Measurements from ENCODE around the gene KANTR. TPM values are rescaled to one million over a fixed set of nuclear protein-coding genes. Genes with fewer than 3 reads are reported as not detected.

Gene KANTR
- 7.1 TPM for polyA plus RNA-seq (2012; ENCODE audit: insufficient read depth, insufficient read length, low read depth)

- Histone ChIP-seq H3K36me3 (no peaks in the 10 kb centered on the region), H3K9me3 (no peaks in the 10 kb centered on the region), H3K4me1 (no peaks in the 10 kb centered on the region), H3K27me3 (no peaks in the 10 kb centered on the region), H3K4me3 (ENCODE audit: low read depth, low read length) (peak within 1 kb of the TSS; percentile 75)
- peak; percentile 89 for DNase-seq
- TF ChIP-seq, protein P1, sequence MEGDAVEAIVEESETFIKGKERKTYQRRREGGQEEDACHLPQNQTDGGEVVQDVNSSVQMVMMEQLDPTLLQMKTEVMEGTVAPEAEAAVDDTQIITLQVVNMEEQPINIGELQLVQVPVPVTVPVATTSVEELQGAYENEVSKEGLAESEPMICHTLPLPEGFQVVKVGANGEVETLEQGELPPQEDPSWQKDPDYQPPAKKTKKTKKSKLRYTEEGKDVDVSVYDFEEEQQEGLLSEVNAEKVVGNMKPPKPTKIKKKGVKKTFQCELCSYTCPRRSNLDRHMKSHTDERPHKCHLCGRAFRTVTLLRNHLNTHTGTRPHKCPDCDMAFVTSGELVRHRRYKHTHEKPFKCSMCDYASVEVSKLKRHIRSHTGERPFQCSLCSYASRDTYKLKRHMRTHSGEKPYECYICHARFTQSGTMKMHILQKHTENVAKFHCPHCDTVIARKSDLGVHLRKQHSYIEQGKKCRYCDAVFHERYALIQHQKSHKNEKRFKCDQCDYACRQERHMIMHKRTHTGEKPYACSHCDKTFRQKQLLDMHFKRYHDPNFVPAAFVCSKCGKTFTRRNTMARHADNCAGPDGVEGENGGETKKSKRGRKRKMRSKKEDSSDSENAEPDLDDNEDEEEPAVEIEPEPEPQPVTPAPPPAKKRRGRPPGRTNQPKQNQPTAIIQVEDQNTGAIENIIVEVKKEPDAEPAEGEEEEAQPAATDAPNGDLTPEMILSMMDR (IDR thresholded peaks at IDR 0.05; ENCODE audit: low read depth, low read length): no peak
These were observed at the start of gene KANTR for GRCh38 chrX:53093748-53094581. KANTR (plus strand) TSS chrX:53094142; CDS start chrX:53124273, 30,131 bp downstream.

- no peaks in the 10 kb centered on the region for H3K9me3 ChIP-seq
- H3K27me3 ChIP-seq: no peaks in the 10 kb centered on the region
- no peak for DNase-seq
- H3K4me1 ChIP-seq: 0 out of 2 replicates have a peak, but pooled peaks cover 6% of the 10 kb centered on the region
- H3K36me3 ChIP-seq: no peaks in the 10 kb centered on the region
- no peak overlapping the region for H3K4me3 ChIP-seq (ENCODE audit: low read depth, low read length)
- TF ChIP-seq, protein P1 (IDR thresholded peaks at IDR 0.05; ENCODE audit: low read depth, low read length): no peak
These were observed 48.9 kb upstream of the KANTR start for GRCh38 chrX:53044995-53045394.

- no peaks in the 10 kb centered on the region for H3K9me3 ChIP-seq
- H3K4me1 ChIP-seq: 0 out of 2 replicates have a peak, but pooled peaks cover 6% of the 10 kb centered on the region
- H3K27me3 ChIP-seq: no peaks in the 10 kb centered on the region
- H3K4me3 ChIP-seq (ENCODE audit: low read depth, low read length): no peak overlapping the region
- no peaks in the 10 kb centered on the region for H3K36me3 ChIP-seq
- TF ChIP-seq, protein P1 (IDR thresholded peaks at IDR 0.05; ENCODE audit: low read depth, low read length): peak; percentile 59
- peak; percentile 40 for DNase-seq
These were observed 46.7 kb upstream of the KANTR start for GRCh38 chrX:53047228-53047627.

DNA sequence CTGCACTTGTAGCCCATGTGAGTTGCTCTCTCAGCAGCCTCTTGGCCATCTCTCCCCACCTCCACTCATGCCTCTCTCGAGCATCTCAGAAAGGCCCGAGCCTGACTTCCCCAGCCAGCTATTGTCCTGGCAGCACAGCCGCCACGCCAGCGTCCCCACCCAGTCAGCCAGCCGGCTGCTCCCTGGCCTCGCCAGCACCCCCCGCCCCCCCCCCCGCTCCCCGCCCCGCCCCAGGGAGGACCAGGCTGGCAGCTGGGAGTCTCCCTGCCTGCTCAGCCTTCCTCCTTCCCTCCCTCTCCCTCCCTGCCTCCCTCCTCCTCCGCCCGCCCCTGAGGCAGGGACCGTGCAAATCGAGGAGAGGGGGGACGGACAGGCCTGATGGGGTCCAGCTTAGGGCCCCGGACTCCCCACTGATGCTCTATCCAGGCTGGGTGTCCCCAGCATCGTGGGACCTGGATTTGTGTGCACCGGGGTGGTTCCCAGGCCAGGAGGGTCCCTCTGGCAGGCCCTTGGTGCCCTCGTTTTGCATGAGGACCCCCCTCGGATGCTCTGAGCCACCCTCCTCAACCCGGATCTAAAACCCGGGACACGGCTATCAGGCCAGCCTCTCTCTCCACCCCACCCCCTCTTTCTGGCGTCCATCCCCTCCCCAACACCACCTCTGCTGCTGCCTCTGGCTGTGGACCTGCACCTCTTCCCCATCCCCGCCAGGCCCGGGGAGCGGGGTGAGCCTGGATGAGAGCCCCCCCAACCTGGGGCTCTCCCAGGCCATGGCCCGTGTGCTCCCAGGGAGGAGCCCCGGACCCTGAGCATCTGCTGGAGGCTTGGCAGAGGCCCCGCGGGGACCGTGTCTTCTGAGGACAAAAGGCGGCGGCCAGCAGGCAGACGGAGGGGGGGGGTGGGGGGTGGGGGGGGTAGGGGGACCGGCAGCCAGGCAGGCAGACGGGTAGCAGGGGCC is 45.5 kb upstream of the KANTR start, which contains the start of gene GPR173:
TSS of gene GPR173 (plus strand) at position 621 of the 958 bp plus-strand sequence. CDS start 27,833 bp downstream, outside the sequence.
- no peaks in the 10 kb centered on the region for H3K9me3 ChIP-seq
- TF ChIP-seq, protein P1 (IDR thresholded peaks at IDR 0.05; ENCODE audit: low read depth, low read length): no peak
- no peaks in the 10 kb centered on the region for H3K36me3 ChIP-seq
- 0 out of 2 replicates have a peak, but pooled peaks cover 6% of the 10 kb centered on the region for H3K4me1 ChIP-seq
- H3K4me3 ChIP-seq (ENCODE audit: low read depth, low read length): peak within 1 kb of the TSS; percentile 73
- H3K27me3 ChIP-seq: no peaks in the 10 kb centered on the region
- peak; percentile 78 for DNase-seq

DNA sequence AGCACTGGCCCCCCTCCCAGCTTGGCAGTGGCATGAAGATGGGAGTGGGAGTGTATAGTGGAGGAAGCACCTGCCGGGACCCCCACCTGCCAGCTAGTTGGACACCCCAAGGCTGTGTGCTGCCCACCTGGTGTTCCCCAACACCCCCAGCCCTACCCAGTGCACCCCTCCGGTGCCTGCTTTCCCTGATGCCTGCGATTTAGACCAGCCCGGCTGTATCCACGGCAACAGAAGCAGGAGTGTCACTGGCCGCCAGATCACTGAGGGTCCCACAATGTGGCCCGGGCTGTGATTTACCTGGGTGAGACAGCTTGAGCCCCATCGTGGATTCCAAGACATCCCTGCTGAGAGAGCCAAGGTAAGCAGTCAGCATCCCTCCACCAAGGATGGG is 44.8 kb upstream of the KANTR start:
- H3K4me1 ChIP-seq: 0 out of 2 replicates have a peak, but pooled peaks cover 6% of the 10 kb centered on the region
- H3K36me3 ChIP-seq: no peaks in the 10 kb centered on the region
- TF ChIP-seq, protein P1 (IDR thresholded peaks at IDR 0.05; ENCODE audit: low read depth, low read length): no peak
- no peaks in the 10 kb centered on the region for H3K27me3 ChIP-seq
- H3K4me3 ChIP-seq (ENCODE audit: low read depth, low read length): peak overlapping the region; percentile 73
- DNase-seq: peak; percentile 9
- no peaks in the 10 kb centered on the region for H3K9me3 ChIP-seq

Measured in BE2C (cell line).